Loucy (cell line): ENCODE data around the gene SV2B.

Experiments used
- H2AFZ ChIP-seq: fragments of 200-600 bp; sonication (generic); 2 replicates; pipeline ENCODE4 v1.6.0; 2016; ENCODE audit warnings: antibody characterized with exemption, mild to moderate bottlenecking, low read length, moderate library complexity
- H3F3A ChIP-seq: fragments of 200-600 bp; 2 replicates; pipeline ENCODE4 v1.6.0; 2016; ENCODE audit warnings: antibody characterized with exemption, low read depth, mild to moderate bottlenecking
- H3K27me3 ChIP-seq: fragments of 200-600 bp; sonication (generic); 2 replicates; pipeline ENCODE4 v1.6.1; 2014; ENCODE audit warnings: low read length, mild to moderate bottlenecking; ENCODE audit not compliant: insufficient read depth, poor library complexity, severe bottlenecking
- H3K36me3 ChIP-seq: fragments of 200-600 bp; sonication (generic); 2 replicates; pipeline ENCODE4 v1.6.1; 2016; ENCODE audit warnings: low read length; ENCODE audit not compliant: insufficient read depth
- H3K4me1 ChIP-seq: fragments of 200-600 bp; sonication (generic); 2 replicates; pipeline ENCODE4 v1.5.1; 2014; ENCODE audit warnings: low read length, mild to moderate bottlenecking; ENCODE audit not compliant: insufficient read depth, poor library complexity, severe bottlenecking
- H3K4me2 ChIP-seq: fragments of 200-600 bp; sonication (generic); 2 replicates; pipeline ENCODE4 v1.6.0; 2014; ENCODE audit warnings: antibody characterized with exemption, low read length, low read depth, mild to moderate bottlenecking; ENCODE audit not compliant: poor library complexity, severe bottlenecking
- H3K4me3 ChIP-seq: fragments of 200-600 bp; sonication (generic); 2 replicates; pipeline ENCODE4 v1.5.1; 2014; ENCODE audit warnings: low read length, mild to moderate bottlenecking, mixed read lengths; ENCODE audit not compliant: poor library complexity, severe bottlenecking
- H3K79me2 ChIP-seq: fragments of 200-600 bp; sonication (generic); 2 replicates; pipeline ENCODE4 v1.6.1; 2014; ENCODE audit warnings: low read length; ENCODE audit not compliant: insufficient read depth
- H3K9ac ChIP-seq: fragments of 200-600 bp; sonication (generic); 2 replicates; pipeline ENCODE4 v1.6.0; 2014; ENCODE audit warnings: mild to moderate bottlenecking, low read depth, low read length, moderate library complexity; ENCODE audit not compliant: poor library complexity, severe bottlenecking
- H3K9me2 ChIP-seq: fragments of 200-600 bp; sonication (generic); replicated peaks from 2 replicates; pipeline ENCODE4 v1.6.1; 2016; ENCODE audit warnings: low read depth, low read length, mixed read lengths
- H3K9me3 ChIP-seq: fragments of 200-600 bp; sonication (generic); 2 replicates; pipeline ENCODE4 v1.6.1; 2014; ENCODE audit warnings: mild to moderate bottlenecking, antibody characterized with exemption, low read length, low read depth; ENCODE audit not compliant: insufficient read depth
- H4K20me1 ChIP-seq: fragments of 200-600 bp; sonication (generic); 2 replicates; pipeline ENCODE4 v1.6.0; 2014; ENCODE audit warnings: antibody characterized with exemption, low read length, mild to moderate bottlenecking; ENCODE audit not compliant: insufficient read depth, poor library complexity, severe bottlenecking
- EZH2phosphoT487 ChIP-seq: fragments of 200-600 bp; IDR thresholded peaks from 2 replicates; pipeline ENCODE4 v1.6.1; 2018; ENCODE audit warnings: antibody characterized with exemption, mild to moderate bottlenecking, moderate library complexity, borderline replicate concordance
- TF ChIP-seq, protein P1 (sequence below): fragments of 200-600 bp; sonication (generic); conservative IDR thresholded peaks from 2 replicates; pipeline ENCODE4 v1.5.1; 2014; ENCODE audit warnings: mild to moderate bottlenecking, antibody characterized with exemption, low read length

SV2B gene

DNA sequence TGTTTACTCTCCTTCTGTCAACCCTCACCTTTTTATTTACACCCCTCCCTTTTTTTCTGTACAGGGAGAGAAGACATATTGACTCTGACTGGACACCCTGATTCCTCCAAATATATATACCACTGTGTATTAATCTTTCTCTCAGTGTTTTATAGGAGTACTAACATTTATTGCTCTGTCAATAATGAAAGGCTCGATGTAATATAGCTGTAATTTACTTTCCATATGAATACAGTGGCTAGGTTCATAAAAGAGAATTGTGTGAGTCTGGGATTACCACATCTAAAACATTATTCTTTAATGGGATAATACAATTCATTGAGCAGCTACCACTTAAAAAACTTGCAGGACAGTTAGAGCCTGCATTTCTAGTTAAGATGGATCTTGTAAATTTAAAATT is 194.3 kb downstream of the SV2B start:
- no peak overlapping the region for H3K9ac ChIP-seq

GRCh38 chr15:91294795-91295194 is 194.7 kb downstream of the SV2B start:
- Histone ChIP-seq H3K79me2 (no peaks in the 10 kb centered on the region), H3K9me3 (no peaks in the 10 kb centered on the region), H3F3A (no peaks in the 10 kb centered on the region), H2AFZ (no peak overlapping the region), H3K36me3 (no peaks in the 10 kb centered on the region), H3K4me3 (no peak overlapping the region), H3K27me3 (no peaks in the 10 kb centered on the region), H3K4me1 (no peaks in the 10 kb centered on the region), H3K4me2 (no peak overlapping the region), H3K9ac (no peak overlapping the region), H4K20me1 (no peaks in the 10 kb centered on the region), H3K9me2 (no peaks in the 10 kb centered on the region)
- TF ChIP-seq, protein P1, sequence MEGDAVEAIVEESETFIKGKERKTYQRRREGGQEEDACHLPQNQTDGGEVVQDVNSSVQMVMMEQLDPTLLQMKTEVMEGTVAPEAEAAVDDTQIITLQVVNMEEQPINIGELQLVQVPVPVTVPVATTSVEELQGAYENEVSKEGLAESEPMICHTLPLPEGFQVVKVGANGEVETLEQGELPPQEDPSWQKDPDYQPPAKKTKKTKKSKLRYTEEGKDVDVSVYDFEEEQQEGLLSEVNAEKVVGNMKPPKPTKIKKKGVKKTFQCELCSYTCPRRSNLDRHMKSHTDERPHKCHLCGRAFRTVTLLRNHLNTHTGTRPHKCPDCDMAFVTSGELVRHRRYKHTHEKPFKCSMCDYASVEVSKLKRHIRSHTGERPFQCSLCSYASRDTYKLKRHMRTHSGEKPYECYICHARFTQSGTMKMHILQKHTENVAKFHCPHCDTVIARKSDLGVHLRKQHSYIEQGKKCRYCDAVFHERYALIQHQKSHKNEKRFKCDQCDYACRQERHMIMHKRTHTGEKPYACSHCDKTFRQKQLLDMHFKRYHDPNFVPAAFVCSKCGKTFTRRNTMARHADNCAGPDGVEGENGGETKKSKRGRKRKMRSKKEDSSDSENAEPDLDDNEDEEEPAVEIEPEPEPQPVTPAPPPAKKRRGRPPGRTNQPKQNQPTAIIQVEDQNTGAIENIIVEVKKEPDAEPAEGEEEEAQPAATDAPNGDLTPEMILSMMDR = no peak
- TF ChIP-seq EZH2phosphoT487 = no peak

More for the DNA sequence above, 194.3 kb downstream of the SV2B start:
- H4K20me1 ChIP-seq = no peaks in the 10 kb centered on the region
- H3F3A ChIP-seq = no peaks in the 10 kb centered on the region
- H3K4me1 ChIP-seq = no peaks in the 10 kb centered on the region
- no peak for TF ChIP-seq EZH2phosphoT487
- TF ChIP-seq, protein P1 = no peak
- no peak overlapping the region for H2AFZ ChIP-seq
- no peaks in the 10 kb centered on the region for H3K79me2 ChIP-seq
- H3K9me3 ChIP-seq = no peaks in the 10 kb centered on the region
- no peak overlapping the region for H3K4me3 ChIP-seq
- H3K9me2 ChIP-seq = no peaks in the 10 kb centered on the region
- no peaks in the 10 kb centered on the region for H3K27me3 ChIP-seq
- no peaks in the 10 kb centered on the region for H3K36me3 ChIP-seq
- H3K4me2 ChIP-seq = no peak overlapping the region

GRCh38 chr15:91298101-91298500 is 198.0 kb downstream of the SV2B start:
- Histone ChIP-seq H2AFZ (no peak overlapping the region), H3K9me3 (no peaks in the 10 kb centered on the region), H3K4me3 (no peak overlapping the region), H3K27me3 (no peaks in the 10 kb centered on the region), H3F3A (no peaks in the 10 kb centered on the region), H3K79me2 (no peaks in the 10 kb centered on the region), H3K9me2 (no peaks in the 10 kb centered on the region), H3K36me3 (no peaks in the 10 kb centered on the region), H4K20me1 (no peaks in the 10 kb centered on the region), H3K4me1 (peaks cover 3% of the 10 kb centered on the region), H3K9ac (no peak overlapping the region), H3K4me2 (no peak overlapping the region)
- no peak for TF ChIP-seq EZH2phosphoT487
- TF ChIP-seq, protein P1 = no peak
